GM18502 (cell line): Measurements from ENCODE around the gene ATOSB.

ENCODE experiments used
- ATAC-seq: cut with Tn5 transposase; IDR thresholded peaks from one replicate; pipeline ENCODE4 v1.9.1; 2021; ENCODE audit warnings: mild to moderate bottlenecking; ENCODE audit not compliant: unreplicated experiment, poor library complexity

Gene ATOSB

GRCh38 chr9:35114840-35115628 is 628 bp downstream of the ATOSB start:
- no peak for ATAC-seq

DNA sequence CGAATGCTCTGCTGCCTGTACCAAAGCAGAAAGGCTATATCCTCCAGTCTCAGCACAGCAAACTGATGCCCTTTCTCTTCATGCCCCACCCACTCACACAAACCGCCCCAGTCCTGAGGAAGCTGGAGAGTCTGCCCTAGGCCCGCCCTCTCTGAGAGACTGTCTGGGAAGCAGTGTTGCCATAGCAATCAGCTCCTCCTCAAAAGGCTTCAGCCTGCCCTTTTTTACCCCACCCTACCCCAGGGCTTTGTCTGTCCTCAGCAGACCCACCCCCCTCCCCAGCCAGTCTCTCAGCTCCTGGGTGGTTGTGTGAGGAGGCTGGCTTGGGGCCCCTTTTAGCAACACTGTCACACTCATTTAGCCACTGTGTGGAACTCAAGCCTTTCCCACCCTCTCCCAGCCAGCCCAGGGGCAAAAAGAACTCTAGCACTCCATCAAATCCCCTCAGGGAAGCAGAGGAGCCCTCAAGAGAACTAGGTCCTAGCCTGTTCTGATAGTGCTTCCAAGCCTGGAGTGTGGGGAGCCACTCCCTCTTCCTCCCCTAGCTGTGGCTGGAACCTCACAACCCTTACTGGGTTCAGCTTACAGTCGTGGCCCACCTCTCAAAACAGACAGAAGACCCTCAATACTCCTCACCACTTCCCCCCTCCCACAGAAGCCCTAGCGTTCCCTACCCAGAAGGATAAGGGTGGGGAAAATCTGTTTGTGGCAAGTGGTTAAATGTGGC is 1.4 kb downstream of the ATOSB start:
- ATAC-seq, result peak; percentile 17

- no peak for ATAC-seq
Observed at GRCh38 chr9:35112257-35113020, 3.2 kb downstream of the ATOSB start.

DNA sequence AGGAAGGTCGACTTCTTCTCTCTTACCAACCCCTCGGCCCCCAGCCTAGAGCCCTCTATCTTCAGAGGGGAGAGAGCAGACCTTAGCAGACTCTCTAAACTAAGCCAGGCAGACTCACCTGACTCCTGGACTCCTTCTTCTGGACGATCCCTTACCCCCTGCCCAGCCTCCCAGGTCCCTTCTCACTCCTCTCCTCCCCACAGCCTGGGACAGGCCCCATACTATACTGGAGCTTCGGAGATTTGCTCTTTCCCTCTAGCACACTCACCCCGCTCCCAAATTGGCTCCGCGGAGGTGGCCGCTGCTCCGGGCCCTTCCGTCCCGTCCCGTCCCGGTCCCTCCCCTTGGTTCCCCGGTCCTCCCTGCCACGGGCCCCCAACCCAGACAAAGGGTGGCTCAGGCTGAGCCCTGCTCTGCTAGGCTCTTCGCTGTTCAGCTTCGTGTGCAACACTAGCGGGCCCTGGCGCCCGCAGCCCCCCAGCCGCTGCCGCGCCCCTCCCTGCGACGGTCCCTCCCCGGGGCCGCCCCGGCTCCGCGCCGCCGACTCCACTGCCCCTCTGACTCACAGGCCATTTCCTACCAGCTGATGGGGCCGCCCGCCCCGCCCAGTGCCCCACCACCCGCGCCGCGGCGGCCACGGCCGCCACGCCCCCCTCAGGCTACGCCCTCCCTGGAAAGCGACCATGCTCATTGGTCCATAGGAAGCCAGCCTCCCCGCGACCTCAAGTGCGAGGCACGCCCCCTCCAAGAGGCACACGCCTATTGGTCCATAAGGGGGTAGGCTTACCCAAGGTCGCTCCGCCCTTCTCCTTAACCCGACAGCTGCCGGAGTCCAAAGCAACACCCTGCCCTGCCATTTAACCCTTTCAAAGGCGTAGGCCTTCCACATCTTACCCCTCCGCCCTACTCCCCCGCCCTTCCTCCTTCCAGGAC is 4.4 kb downstream of the ATOSB start:
- peak; percentile 76 for ATAC-seq

DNA sequence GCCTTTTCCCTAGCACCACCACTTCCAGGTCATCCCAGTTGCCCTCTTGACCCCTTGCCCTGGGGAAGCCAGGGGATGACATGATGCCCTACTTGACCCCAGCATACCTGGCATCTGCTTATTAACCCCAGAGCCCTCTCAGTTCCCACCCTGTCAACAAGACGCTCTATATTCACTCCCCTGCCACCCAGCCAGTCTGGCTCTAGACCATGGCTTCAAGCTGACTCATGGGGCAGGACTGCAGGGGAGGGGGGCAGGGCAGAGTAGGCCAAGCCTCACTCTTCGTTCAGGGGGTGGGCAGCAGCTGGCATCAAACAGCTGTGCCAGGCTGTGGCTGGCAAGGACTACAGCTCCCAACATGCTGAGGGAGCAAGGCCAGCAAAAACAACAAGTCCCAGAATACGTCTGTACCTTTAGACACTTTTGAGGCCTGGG is 5.3 kb downstream of the ATOSB start:
- no peak for ATAC-seq

DNA sequence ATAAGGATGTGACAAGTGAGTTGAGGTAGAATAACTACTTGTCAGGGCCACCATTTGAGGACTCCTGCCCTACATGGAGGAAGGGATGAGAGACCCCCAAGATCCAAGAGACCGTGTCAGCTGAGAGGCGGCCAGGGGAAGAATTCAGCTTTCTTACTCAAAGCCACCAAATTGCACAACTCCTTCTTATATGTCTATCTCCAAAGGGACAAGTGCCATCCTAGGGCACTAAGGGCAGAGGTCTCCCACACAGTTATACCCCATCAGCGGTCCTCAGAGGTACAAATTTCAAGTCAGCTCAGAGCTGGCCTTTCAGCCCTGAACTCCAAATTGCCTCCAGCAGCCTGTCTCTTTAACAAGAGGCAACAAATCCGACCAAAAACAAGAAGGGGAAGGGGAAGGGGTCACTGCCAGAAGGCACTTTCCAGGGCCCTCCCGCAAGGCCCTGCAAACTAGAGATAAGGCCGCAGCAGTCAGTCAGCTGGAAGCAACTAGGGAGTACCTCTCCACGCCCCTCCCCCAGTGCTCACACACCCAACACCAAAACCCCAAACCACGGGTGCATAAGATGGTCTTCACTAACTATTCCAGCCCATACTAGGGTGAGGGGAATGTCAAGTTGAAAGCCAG is 6.6 kb downstream of the ATOSB start:
- no peak for ATAC-seq

DNA sequence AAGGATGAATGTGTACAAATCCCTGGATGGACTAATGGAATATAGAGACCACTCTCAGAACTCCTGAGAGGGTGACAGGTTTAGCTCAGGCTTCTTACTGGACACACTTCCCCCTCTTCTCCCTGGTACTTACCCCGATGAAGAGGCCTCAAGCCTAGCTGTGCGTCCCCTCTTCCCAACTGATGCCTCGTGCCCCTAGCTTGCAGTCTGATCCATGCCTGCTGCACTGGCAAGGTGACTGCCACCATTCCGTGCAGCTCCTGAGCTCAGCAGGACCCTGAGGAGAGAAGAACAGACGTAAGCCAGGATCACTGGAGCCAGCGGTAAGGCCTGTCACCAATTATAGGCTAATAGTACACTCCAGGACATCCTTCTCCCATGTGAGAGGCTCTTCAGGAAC is 7.2 kb downstream of the ATOSB start:
- ATAC-seq, result no peak

GRCh38 chr9:35107297-35108290 is 8.1 kb downstream of the ATOSB start:
- ATAC-seq, result no peak

- ATAC-seq, result no peak
Observed at GRCh38 chr9:35106343-35106730, 9.3 kb downstream of the ATOSB start.

DNA sequence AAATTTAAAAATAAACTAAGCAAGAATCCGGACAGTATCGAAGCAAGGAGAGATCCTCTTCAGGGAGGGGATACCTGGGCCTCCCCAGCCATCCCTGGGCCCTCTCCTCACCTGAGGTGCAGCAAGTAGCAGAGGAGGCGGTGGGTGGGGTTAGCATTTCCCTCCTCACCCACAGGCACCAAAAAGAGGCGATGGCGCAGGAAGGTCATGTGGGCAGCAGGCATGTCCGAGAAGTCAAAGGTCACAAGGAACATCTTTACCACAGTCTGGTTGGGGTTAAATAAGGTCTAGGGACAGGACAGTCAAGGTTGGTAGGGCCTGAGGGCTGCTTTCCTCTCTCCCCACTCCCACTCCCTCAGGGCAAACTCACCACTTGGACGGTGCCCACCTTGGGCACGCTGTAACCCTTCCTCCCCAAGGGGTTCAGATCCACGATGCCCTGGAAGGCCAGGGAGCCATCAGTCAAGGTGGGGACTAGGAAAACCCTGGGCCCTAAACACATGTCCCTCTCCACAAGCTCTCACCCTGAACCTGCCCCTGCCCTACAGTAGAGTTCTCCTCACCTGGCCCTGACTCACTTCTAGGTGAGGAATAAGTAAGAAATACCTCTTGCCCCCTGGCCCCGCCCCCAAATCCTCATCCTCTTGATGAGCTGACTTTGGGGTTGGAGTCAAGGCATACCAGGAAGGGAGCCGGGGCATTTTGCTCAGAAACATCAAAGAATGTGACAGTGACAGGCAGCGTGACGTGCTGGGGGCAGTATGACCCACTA is 9.9 kb downstream of the ATOSB start:
- no peak for ATAC-seq

DNA sequence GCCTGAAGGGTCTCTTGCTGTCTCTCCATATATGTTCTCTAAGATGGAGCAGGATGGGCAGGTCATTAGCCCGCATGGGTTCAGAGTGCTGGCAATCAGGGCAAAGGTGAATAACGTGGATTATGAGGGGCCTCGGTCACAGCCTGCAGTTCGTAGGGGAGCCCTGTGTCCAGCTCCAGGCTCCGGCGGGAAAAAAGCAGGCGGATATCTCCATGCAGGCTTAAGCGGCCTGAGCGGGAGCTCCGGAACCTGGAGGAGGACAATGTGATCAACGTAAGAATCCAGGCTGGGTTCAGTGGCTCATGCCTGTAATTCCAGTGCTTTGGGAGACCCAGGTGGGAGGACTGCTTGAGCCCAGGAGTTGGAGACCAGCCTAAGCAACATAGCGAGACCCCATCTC is 10.5 kb downstream of the ATOSB start:
- no peak for ATAC-seq

GRCh38 chr9:35104586-35104985 is 11.1 kb downstream of the ATOSB start:
- no peak for ATAC-seq

DNA sequence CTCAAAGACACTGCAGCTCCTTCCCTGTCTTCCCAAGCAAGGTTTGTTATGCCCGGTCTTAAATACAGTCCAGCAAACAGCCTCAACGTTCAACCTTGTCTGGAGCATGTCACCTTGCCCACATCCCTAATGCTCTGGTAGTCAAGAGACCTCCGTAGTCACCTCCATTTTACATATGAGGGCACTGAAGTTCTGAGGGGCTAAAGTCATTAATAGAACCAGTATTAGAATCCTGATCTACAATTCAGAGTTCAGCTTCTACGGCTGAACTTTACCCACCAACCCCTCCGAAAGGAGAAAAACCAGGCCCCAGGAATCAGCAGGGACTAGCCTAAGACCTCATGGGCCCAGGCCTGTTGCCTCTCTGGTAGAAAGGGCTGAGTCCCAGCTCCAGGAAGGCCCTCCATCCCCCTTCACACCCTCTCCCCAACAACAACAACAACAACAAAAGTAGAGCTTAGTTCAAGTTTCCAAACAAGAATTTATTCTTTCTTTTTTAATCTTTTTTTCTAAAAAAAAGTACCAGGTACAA is 11.9 kb downstream of the ATOSB start:
- ATAC-seq, result no peak

- peak; percentile 93 for ATAC-seq
Observed at GRCh38 chr9:35102769-35103659, 12.6 kb downstream of the ATOSB start, which contains the start of gene STOML2. Gene STOML2 (minus strand): TSS chr9:35103131. CDS start chr9:35103094, 37 bp downstream.

DNA sequence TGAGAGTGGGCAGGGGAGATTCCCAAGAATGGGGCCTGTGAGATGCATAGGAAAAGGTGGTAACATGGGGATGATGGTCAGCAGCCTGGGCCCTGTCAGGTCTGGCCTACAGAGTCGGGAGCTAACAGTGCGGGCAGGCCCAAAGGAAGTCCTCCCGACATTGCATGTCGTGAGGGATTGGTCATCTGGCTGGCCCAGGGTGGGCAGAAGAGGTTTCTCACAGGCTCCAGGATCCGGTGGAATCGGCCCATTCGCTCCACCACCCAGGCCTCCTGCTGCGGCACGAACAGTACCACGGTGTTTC is 13.2 kb downstream of the ATOSB start:
- ATAC-seq, result peak; percentile 13

- ATAC-seq, result no peak
Observed at GRCh38 chr9:35097573-35097972, 18.1 kb downstream of the ATOSB start.
